Endothelial cell of umbilical vein (primary cell): ENCODE measurements around the gene TMEM114. TPM values are rescaled to one million over a fixed set of nuclear protein-coding genes. Genes with fewer than 3 reads are reported as not detected.

Source experiments
- BruUV-seq: library from RNA; stranded (reverse); fragments of 400-500 nt; replicated peaks from 2 replicates; lab custom pipeline; 2021; lab: Mats Ljungman, UMichigan
- CTCF ChIA-PET: fragments of 300-600, 350-600 bp; sonication (Branson Sonifier 250); formaldehyde crosslinking; loops from one replicate; lab custom pipeline; 2021; ENCODE audit warnings: antibody characterized with exemption, inconsistent platforms; lab: Charles Lee
- POLR2A ChIA-PET: fragments of 300-600, 350-600 bp; sonication (Branson Sonifier 250); formaldehyde crosslinking; loops from one replicate; lab custom pipeline; 2021; ENCODE audit warnings: antibody characterized with exemption, inconsistent platforms; lab: Charles Lee
- DNase-seq: peaks from one replicate; pipeline ENCODE4 v3.0.0-alpha.2; 2011; ENCODE audit warnings: low read depth, low spot score
- FAIRE-seq: peaks from 2 replicates; lab custom pipeline; 2011; peaks lifted over from hg19 to GRCh38; lab: Jason Lieb, UNC
- H2AFZ ChIP-seq: 2 replicates; pipeline ENCODE4 v1.6.0; 2012; ENCODE audit warnings: low read depth, low read length, control low read depth, inconsistent platforms
- H3K27ac ChIP-seq: 2 replicates; pipeline ENCODE4 v1.5.1; 2011; ENCODE audit warnings: low read depth, mild to moderate bottlenecking, control low read depth, low read length, moderate library complexity; ENCODE audit not compliant: insufficient read depth
- H3K27me3 ChIP-seq, 2 experiments: 2 replicates each; pipeline versions ENCODE4 v1.6.0 to v1.6.1; 2011; ENCODE audit warnings: low read length in 2 of 2, mixed read lengths in 1 of 2; ENCODE audit not compliant: control insufficient read depth in 2 of 2, insufficient read depth in 2 of 2
- H3K36me3 ChIP-seq, 2 experiments: 2 replicates in 1 of 2; 3 replicates in 1 of 2; pipeline ENCODE4 v1.5.1; 2011; ENCODE audit warnings: low read length in 2 of 2, mild to moderate bottlenecking in 1 of 2, moderate library complexity in 1 of 2; ENCODE audit not compliant: control insufficient read depth in 2 of 2, insufficient read depth in 2 of 2; ENCODE audit errors: extremely low read depth in 1 of 2
- H3K4me1 ChIP-seq: 3 replicates; pipeline ENCODE4 v1.5.1; 2011; ENCODE audit warnings: mild to moderate bottlenecking, low read length; ENCODE audit not compliant: control insufficient read depth, insufficient read depth; ENCODE audit errors: extremely low read depth
- H3K4me2 ChIP-seq: 2 replicates; pipeline ENCODE4 v1.6.1; 2011; ENCODE audit warnings: low read length, control low read depth, mixed read lengths; ENCODE audit not compliant: insufficient read depth
- H3K4me3 ChIP-seq, 3 experiments: fragments of 200-600 bp in 1 of 3; sonication (generic), shearing (Covaris generic) in 1 of 3; replicated peaks in 1 of 3; 2 replicates each; pipeline ENCODE4 v1.5.1; 2011 to 2016; ENCODE audit warnings: control low read depth in 3 of 3, low read length in 3 of 3, mild to moderate bottlenecking in 2 of 3, inconsistent platforms in 1 of 3, low read depth in 1 of 3, moderate library complexity in 1 of 3; ENCODE audit not compliant: insufficient read depth in 1 of 3
- H3K79me2 ChIP-seq: 2 replicates; pipeline ENCODE4 v1.6.0; 2012; ENCODE audit warnings: low read length, inconsistent platforms; ENCODE audit not compliant: control insufficient read depth, insufficient read depth
- H3K9ac ChIP-seq: replicated peaks from 2 replicates; pipeline ENCODE3; 2011; ENCODE audit warnings: low read length, control low read depth; ENCODE audit not compliant: insufficient read depth; ENCODE audit errors: extremely low read depth
- H3K9me1 ChIP-seq: replicated peaks from 3 replicates; pipeline ENCODE4 v1.6.0; 2011; ENCODE audit warnings: mild to moderate bottlenecking, low read length; ENCODE audit not compliant: control insufficient read depth, insufficient read depth; ENCODE audit errors: extremely low read depth
- H3K9me3 ChIP-seq: replicated peaks from 2 replicates; pipeline ENCODE4 v1.5.1; 2012; ENCODE audit warnings: low read length, inconsistent platforms; ENCODE audit not compliant: control insufficient read depth, insufficient read depth
- H4K20me1 ChIP-seq: replicated peaks from 2 replicates; pipeline ENCODE3; 2011; ENCODE audit warnings: mild to moderate bottlenecking, low read length; ENCODE audit not compliant: control insufficient read depth, insufficient read depth; ENCODE audit errors: extremely low read depth
- CTCF ChIP-seq, 2 donors: IDR thresholded peaks; 1 replicate in 1 of 2; 2 replicates in 1 of 2; pipeline ENCODE4 v1.5.1; 2011; ENCODE audit warnings: low read length in 2 of 2, mild to moderate bottlenecking in 2 of 2, moderate library complexity in 2 of 2, control low read depth in 1 of 2, inconsistent platforms in 1 of 2, low read depth in 1 of 2; ENCODE audit not compliant: insufficient read depth in 1 of 2; ENCODE audit errors: extremely low read depth in 1 of 2
- EZH2 ChIP-seq: IDR thresholded peaks from 2 replicates; pipeline ENCODE4 v1.6.1; 2012; ENCODE audit warnings: borderline replicate concordance, low read depth, mild to moderate bottlenecking, moderate library complexity, low read length, inconsistent platforms; ENCODE audit not compliant: severe bottlenecking
- FOS ChIP-seq: IDR thresholded peaks from 2 replicates; pipeline ENCODE4 v1.6.1; 2011; ENCODE audit warnings: mild to moderate bottlenecking, low read length, moderate library complexity, borderline replicate concordance; ENCODE audit not compliant: insufficient read depth
- GATA2 ChIP-seq: IDR thresholded peaks from 2 replicates; pipeline ENCODE4 v1.7.0; 2011; ENCODE audit warnings: low read depth, mild to moderate bottlenecking, moderate library complexity, mixed read lengths, low read length; ENCODE audit not compliant: insufficient read length, insufficient read depth
- JUN ChIP-seq: IDR thresholded peaks from 2 replicates; pipeline ENCODE4 v1.6.1; 2011; ENCODE audit warnings: borderline replicate concordance, low read depth; ENCODE audit not compliant: insufficient read length, insufficient read depth
- MAX ChIP-seq: IDR thresholded peaks from 2 replicates; pipeline ENCODE4 v1.6.1; 2011; ENCODE audit not compliant: insufficient read depth, insufficient read length
- MYC ChIP-seq: IDR thresholded peaks from one replicate; pipeline ENCODE4 v1.6.1; 2011; ENCODE audit warnings: mild to moderate bottlenecking, low read depth, low read length
- POLR2A ChIP-seq: IDR thresholded peaks from 2 replicates; pipeline ENCODE4 v1.6.1; 2012; ENCODE audit warnings: low read depth, mild to moderate bottlenecking, control low read depth, low read length
- POLR2AphosphoS5 ChIP-seq: IDR thresholded peaks from 2 replicates; pipeline ENCODE4 v1.6.1; 2012; ENCODE audit warnings: low read depth, mild to moderate bottlenecking, control low read depth, low read length, moderate library complexity; ENCODE audit not compliant: insufficient read depth
- dilution Hi-C: fragments of 300-500 bp; cut with MboI; formaldehyde crosslinking; loops from one replicate; pipeline ENCODE4 v1.15.0; 2019; ENCODE audit warnings: low sequenced_read_pairs; ENCODE audit not compliant: extremely low pct_ligation_motif_present
- intact Hi-C: fragments of 100-400 bp; cut with micrococcal nuclease; formaldehyde crosslinking; loops from one replicate; pipeline ENCODE4 v1.10.0; 2022
- polyA plus RNA-seq, 4 experiments: library from polyadenylated mRNA; depleted of rRNA in 3 of 4; stranded (reverse) in 3 of 4; unstranded in 1 of 4; fragments of >200 nt; gene quantifications; 2 replicates each; pipeline versions ENCODE4 v1.2.1 to v1.2.3, GENCODE V29; 2011 to 2012; ENCODE audit warnings: missing spikeins in 1 of 4
- total RNA-seq: library from RNA; stranded (reverse); gene quantifications from 2 replicates; pipeline ENCODE4 v1.2.3, GENCODE V29; 2021

TMEM114 gene
- total and polyA plus RNA-seq, 2 donors (not counting 3 experiments of a cell fraction or from before 2014, with no cell fraction given), result not detected

- H4K20me1 ChIP-seq, result no peaks in the 10 kb centered on the region
- dilution Hi-C loops, result no loop called here
- H3K4me1 ChIP-seq, result no peaks in the 10 kb centered on the region
- no peaks in the 10 kb centered on the region for H3K9me3 ChIP-seq
- TF ChIP-seq FOS, result no peak
- no peak for TF ChIP-seq MAX
- TF ChIP-seq POLR2AphosphoS5, result no peak
- no peak for TF ChIP-seq POLR2A
- TF ChIP-seq GATA2, result no peak
- TF ChIP-seq CTCF (IDR thresholded peaks at IDR 0.05; ENCODE audit: extremely low read depth in 1 of 2, insufficient read depth in 1 of 2, low read depth in 1 of 2, low read length in 2 of 2), result no peak
- no peak for TF ChIP-seq JUN
- no peak for TF ChIP-seq MYC
- TF ChIP-seq EZH2, result no peak
- intact Hi-C loops, result no loop called here
- POLR2A ChIA-PET, result no interaction called here
- no peaks in the 10 kb centered on the region for H3K9me1 ChIP-seq
- CTCF ChIA-PET, result interaction anchor here (1.4 kb wide), 1 partner anchor 12 kb away, joined by 3 read pairs; no protein-coding TSS in a partner anchor
- H3K4me3 ChIP-seq, result no peak overlapping the region
- H3K36me3 ChIP-seq, result no peaks in the 10 kb centered on the region
- no peaks in the 10 kb centered on the region for H3K27me3 ChIP-seq
- no peak overlapping the region for H3K4me2 ChIP-seq
- no TSS peak for BruUV-seq
- FAIRE-seq, result no peak
- no peak for DNase-seq
- H2AFZ ChIP-seq, result no peak overlapping the region
- no peak overlapping the region for H3K27ac ChIP-seq
- no peaks in the 10 kb centered on the region for H3K79me2 ChIP-seq
- no peak overlapping the region for H3K9ac ChIP-seq
Observed at GRCh38 chr16:8555400-8555799, 34.9 kb downstream of the TMEM114 start.
